WTC11 (cell line): Measurements from ENCODE around the gene STXBP1. TPM values are rescaled to one million over a fixed set of nuclear protein-coding genes. Genes with fewer than 3 reads are reported as not detected.

Experiments used
- ATAC-seq: fragments of 200-7000 bp; cut with Tn5 transposase; 2 replicates; pipeline ENCODE4 v1.10.0; 2021; ENCODE audit warnings: mild to moderate bottlenecking, moderate library complexity
- CTCF ChIA-PET: fragments of 300-600 bp; sonication (Branson Sonifier 250); formaldehyde crosslinking; loops from one replicate; lab custom pipeline; 2021; ENCODE audit warnings: antibody characterized with exemption; lab: Charles Lee
- POLR2A ChIA-PET: fragments of 350-600 bp; sonication (Branson Sonifier 250); formaldehyde crosslinking; loops from one replicate; lab custom pipeline; 2021; ENCODE audit warnings: antibody characterized with exemption; lab: Charles Lee
- DNase-seq: peaks from one replicate; pipeline ENCODE4 v3.0.0; 2021; ENCODE audit warnings: low spot score
- H3K27ac Mint-ChIP-seq: 2 replicates; pipeline ENCODE4 v1.8.0; 2021; ENCODE audit warnings: mixed read lengths
- H3K27me3 Mint-ChIP-seq: 2 replicates; pipeline ENCODE4 v1.8.0; 2021; ENCODE audit warnings: low read depth, mild to moderate bottlenecking, moderate library complexity, mixed read lengths
- H3K36me3 Mint-ChIP-seq: 2 replicates; pipeline ENCODE4 v1.8.0; 2021; ENCODE audit warnings: mixed read lengths
- H3K4me1 Mint-ChIP-seq: 2 replicates; pipeline ENCODE4 v1.8.0; 2022; ENCODE audit warnings: mixed read lengths
- H3K4me3 Mint-ChIP-seq: 2 replicates; pipeline ENCODE4 v1.8.0; 2021; ENCODE audit warnings: mild to moderate bottlenecking, moderate library complexity, mixed read lengths
- H3K9me3 Mint-ChIP-seq: 2 replicates; pipeline ENCODE4 v1.8.0; 2021; ENCODE audit warnings: mixed read lengths
- AFF4 ChIP-seq: sonication (generic); formaldehyde crosslinking; IDR thresholded peaks from 2 replicates; pipeline ENCODE4 v1.8.1; 2023; ENCODE audit warnings: mild to moderate bottlenecking, missing genetic modification reagents, borderline replicate concordance
- ARID4B ChIP-seq: sonication (generic); formaldehyde crosslinking; IDR thresholded peaks from 2 replicates; pipeline ENCODE4 v1.8.0; 2023; ENCODE audit warnings: missing genetic modification reagents, mild to moderate bottlenecking, borderline replicate concordance
- E2F5 ChIP-seq: sonication (generic); formaldehyde crosslinking; IDR thresholded peaks from 2 replicates; pipeline ENCODE4 v1.8.1; 2022; ENCODE audit warnings: mild to moderate bottlenecking, moderate library complexity, missing genetic modification reagents
- EMX1 ChIP-seq: fragments of 250-450 bp; sonication (Bioruptor Pico); IDR thresholded peaks from 2 replicates; pipeline ENCODE4 v1.8.0; 2021; ENCODE audit warnings: mild to moderate bottlenecking
- FOXJ3 ChIP-seq: sonication (generic); formaldehyde crosslinking; IDR thresholded peaks from 2 replicates; pipeline ENCODE4 v1.9.0; 2021; ENCODE audit warnings: missing genetic modification reagents, mild to moderate bottlenecking, borderline replicate concordance
- FOXP1 ChIP-seq: sonication (generic); formaldehyde crosslinking; IDR thresholded peaks from 2 replicates; pipeline ENCODE4 v1.8.0; 2022; ENCODE audit warnings: missing genetic modification reagents, mild to moderate bottlenecking, moderate library complexity, borderline replicate concordance
- GABPB1 ChIP-seq: sonication (generic); formaldehyde crosslinking; IDR thresholded peaks from 2 replicates; pipeline ENCODE4 v1.8.1; 2023; ENCODE audit warnings: mild to moderate bottlenecking, missing genetic modification reagents
- HMGA2 ChIP-seq: fragments of 250-450 bp; sonication (Bioruptor Pico); IDR thresholded peaks from 2 replicates; pipeline ENCODE4 v1.4.0; 2021; ENCODE audit warnings: mild to moderate bottlenecking, moderate library complexity
- MYBL2 ChIP-seq: sonication (generic); formaldehyde crosslinking; IDR thresholded peaks from 2 replicates; pipeline ENCODE4 v1.8.1; 2023; ENCODE audit warnings: mild to moderate bottlenecking, moderate library complexity, missing genetic modification reagents
- NR3C1 ChIP-seq: sonication (generic); formaldehyde crosslinking; conservative IDR thresholded peaks from 2 replicates; pipeline ENCODE4 v1.8.1; 2023; ENCODE audit warnings: low read depth, mild to moderate bottlenecking, missing genetic modification reagents
- PRDM15 ChIP-seq: sonication (generic); formaldehyde crosslinking; IDR thresholded peaks from 2 replicates; pipeline ENCODE4 v1.8.0; 2022; ENCODE audit warnings: missing genetic modification reagents
- PRRX2 ChIP-seq: fragments of 250-450 bp; sonication (Bioruptor Pico); IDR thresholded peaks from 2 replicates; pipeline ENCODE4 v1.8.0; 2021; ENCODE audit warnings: mild to moderate bottlenecking
- RELA ChIP-seq: sonication (generic); formaldehyde crosslinking; IDR thresholded peaks from 2 replicates; pipeline ENCODE4 v1.8.1; 2022; ENCODE audit warnings: missing genetic modification reagents, mild to moderate bottlenecking, borderline replicate concordance
- RORB ChIP-seq: fragments of 250-450 bp; sonication (Bioruptor Pico); IDR thresholded peaks from 2 replicates; pipeline ENCODE4 v1.9.0; 2021; ENCODE audit warnings: mild to moderate bottlenecking
- SMAD3 ChIP-seq: sonication (generic); formaldehyde crosslinking; IDR thresholded peaks from 2 replicates; pipeline ENCODE4 v1.8.0; 2022; ENCODE audit warnings: missing genetic modification reagents, mild to moderate bottlenecking, borderline replicate concordance
- SOX15 ChIP-seq: fragments of 250-450 bp; sonication (Bioruptor Pico); IDR thresholded peaks from 2 replicates; pipeline ENCODE4 v1.9.0; 2021; ENCODE audit warnings: mild to moderate bottlenecking
- ZBTB43 ChIP-seq: sonication (generic); formaldehyde crosslinking; IDR thresholded peaks from 2 replicates; pipeline ENCODE4 v1.8.1; 2023; ENCODE audit warnings: mild to moderate bottlenecking, missing genetic modification reagents
- ZNF281 ChIP-seq: sonication (generic); formaldehyde crosslinking; IDR thresholded peaks from 2 replicates; pipeline ENCODE4 v1.8.0; 2023; ENCODE audit warnings: mild to moderate bottlenecking, missing genetic modification reagents
- ZNF416 ChIP-seq: fragments of 250-450 bp; sonication (Bioruptor Pico); IDR thresholded peaks from 2 replicates; pipeline ENCODE4 v1.9.0; 2021; ENCODE audit warnings: mild to moderate bottlenecking, inconsistent platforms
- total RNA-seq: library from RNA; stranded (reverse); gene quantifications from 3 replicates; pipeline ENCODE4 v1.2.3, GENCODE V29; 2021

The STXBP1 gene
- total RNA-seq, 1 experiment from 2014 or later, result 37.1 TPM

- TF ChIP-seq ARID4B (CRISPR knock-in tag) (no peak), RORB (CRISPR knock-in tag) (no peak)
Observed at GRCh38 chr9:127708952-127709587, 97.0 kb downstream of the STXBP1 start (continued).

- Mint-ChIP-seq H3K4me1 (peaks cover 25% of the 10 kb centered on the region), H3K9me3 (peaks cover 3% of the 10 kb centered on the region), H3K36me3 (no peaks in the 10 kb centered on the region), H3K27ac (peak overlapping the region; percentile 4; the same call in 1 of the 2 replicates), H3K27me3 (no peaks in the 10 kb centered on the region), H3K4me3 (no peak overlapping the region)
- ChIA-PET CTCF (interaction anchor here (0.7 kb wide), 1 partner anchor 24 kb away, joined by 3 read pairs; the partner anchor contains the start of gene TOR2A), POLR2A (no interaction called here)
- no peak for TF ChIP-seq HMGA2 (CRISPR knock-in tag)
- TF ChIP-seq PRRX2 (CRISPR knock-in tag), result no peak
- no peak for TF ChIP-seq EMX1 (CRISPR knock-in tag)
- no peak for TF ChIP-seq FOXJ3 (CRISPR knock-in tag)
- no peak for TF ChIP-seq PRDM15 (CRISPR knock-in tag)
- TF ChIP-seq ZNF416 (CRISPR knock-in tag), result no peak
- no peak for TF ChIP-seq GABPB1 (CRISPR knock-in tag)
- TF ChIP-seq SMAD3 (CRISPR knock-in tag), result no peak
- TF ChIP-seq ZNF281 (CRISPR knock-in tag), result no peak
- TF ChIP-seq AFF4 (CRISPR knock-in tag), result no peak
- TF ChIP-seq ZBTB43, result no peak
- TF ChIP-seq SOX15 (CRISPR knock-in tag), result no peak
- TF ChIP-seq FOXP1, result no peak
- TF ChIP-seq RELA (CRISPR knock-in tag), result no peak
- TF ChIP-seq E2F5 (CRISPR knock-in tag), result no peak
- no peak for TF ChIP-seq NR3C1
- no peak for TF ChIP-seq MYBL2 (CRISPR knock-in tag)
- ATAC-seq (no peak), DNase-seq (no peak)
Observed at GRCh38 chr9:127710204-127710783, 98.2 kb downstream of the STXBP1 start.
